Embryonic facial prominence (tissue), 1 donor: ENCODE results near the gene UBXN6.

Experiments
- DNase-seq: peaks from one replicate; pipeline ENCODE4 v3.0.0-alpha.2; 2016; ENCODE audit errors: extremely low spot score

UBXN6 gene

DNA sequence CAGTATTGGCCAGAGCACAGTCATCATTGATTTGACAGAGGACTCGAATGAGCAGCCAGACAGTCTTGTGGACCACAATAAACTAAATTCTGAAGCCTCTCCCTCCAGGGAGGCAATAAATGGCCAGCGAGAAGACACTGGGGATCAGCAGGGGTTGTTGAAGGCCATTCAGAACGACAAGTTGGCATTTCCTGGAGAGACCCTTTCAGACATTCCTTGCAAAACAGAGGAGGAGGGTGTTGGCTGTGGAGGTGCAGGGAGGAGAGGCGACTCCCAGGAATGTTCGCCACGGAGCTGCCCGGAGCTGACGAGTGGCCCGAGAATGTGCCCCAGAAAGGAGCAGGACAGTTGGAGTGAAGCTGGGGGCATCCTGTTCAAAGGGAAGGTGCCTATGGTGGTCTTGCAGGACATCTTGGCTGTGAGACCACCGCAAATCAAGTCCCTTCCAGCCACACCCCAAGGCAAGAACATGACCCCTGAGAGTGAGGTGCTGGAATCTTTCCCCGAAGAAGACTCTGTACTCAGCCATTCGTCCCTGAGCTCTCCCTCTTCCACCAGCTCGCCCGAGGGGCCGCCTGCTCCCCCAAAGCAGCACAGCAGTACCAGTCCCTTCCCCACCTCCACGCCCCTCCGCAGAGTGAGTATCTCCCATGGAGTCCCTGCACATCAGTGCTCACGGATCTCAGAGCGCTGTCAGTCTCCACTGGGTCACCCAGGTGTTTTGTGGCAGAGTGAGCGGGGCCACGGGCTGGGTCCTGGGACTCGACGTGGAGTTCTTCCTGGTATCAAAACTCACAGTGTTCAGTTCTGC lies 48.3 kb downstream of the UBXN6 start:
- DNase-seq, result no peak

DNA sequence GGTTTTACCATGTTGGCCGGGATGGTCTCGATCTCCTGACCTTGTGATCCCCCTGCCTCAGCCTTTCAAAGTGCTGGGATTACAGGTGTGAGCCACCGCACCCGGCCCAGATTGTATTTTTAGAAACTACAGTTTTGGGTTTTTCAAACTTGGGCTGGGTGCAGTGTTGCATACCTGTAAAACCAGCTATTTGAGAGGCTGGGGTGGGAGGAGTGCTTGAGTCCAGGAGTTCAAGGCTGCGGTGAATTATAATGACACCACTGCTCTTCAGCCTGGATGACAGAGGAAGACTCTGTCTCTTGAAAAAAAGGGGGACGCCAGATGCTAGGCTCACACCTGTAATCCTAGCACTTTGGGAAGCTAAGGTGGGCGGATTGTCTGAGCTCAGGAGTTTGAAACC lies 51.0 kb downstream of the UBXN6 start:
- no peak for DNase-seq

DNA sequence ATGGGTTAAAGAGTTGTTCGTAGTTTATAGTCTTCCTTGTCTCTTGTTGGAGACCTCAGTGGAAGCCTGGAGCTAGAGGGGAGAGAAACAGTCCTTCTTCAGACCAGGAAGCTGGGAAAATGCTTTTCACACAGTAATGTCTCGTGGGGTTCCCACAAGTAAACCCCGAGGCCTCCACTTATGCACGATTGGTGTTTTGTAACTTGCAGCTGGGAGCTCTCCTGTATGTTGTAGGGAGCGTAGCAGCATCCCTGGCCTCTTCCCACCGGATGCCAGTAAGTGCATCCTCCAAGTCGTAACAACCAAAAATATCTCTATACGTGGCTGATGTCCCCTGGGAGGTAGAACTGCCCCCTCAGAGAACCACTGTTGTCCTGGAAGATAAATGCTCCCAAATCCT lies 51.6 kb downstream of the UBXN6 start:
- DNase-seq, result no peak

DNA sequence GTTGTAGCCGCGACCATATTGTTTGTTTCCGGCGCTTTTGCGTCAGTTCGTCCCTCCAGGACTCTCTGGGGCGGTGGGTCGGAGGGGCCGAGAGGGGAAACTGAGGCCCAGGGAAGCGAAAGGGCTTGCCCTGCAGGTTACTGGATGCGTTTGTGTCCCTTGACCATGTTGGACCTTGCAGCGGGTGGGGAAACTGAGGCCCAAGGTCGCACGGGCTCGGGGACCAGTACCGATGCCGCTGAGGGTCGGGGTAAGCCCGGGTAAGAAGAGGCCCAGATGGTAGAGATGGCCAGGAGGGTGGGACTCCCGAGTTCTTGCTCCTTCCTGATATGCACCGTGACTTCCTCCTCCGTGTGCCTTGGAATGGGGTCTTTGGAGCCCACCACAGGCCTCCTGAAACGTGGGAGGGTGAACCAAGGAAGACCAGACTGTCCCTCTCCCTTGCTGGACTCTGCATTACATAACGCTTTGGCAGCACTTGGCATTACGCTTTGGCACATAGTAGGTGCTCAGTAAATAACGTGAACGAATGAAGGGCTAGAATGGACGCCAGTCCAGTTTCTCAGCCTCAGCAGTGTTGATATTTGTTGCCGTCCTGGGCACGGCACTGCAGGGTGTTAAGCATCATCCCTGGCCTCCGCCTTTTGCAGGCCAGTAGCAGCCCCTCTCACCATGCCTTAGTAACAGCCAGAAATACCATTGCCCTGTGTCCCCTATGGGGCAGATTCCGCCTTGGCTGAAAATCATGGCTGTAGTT lies 54.4 kb downstream of the UBXN6 start:
- no peak for DNase-seq

DNA sequence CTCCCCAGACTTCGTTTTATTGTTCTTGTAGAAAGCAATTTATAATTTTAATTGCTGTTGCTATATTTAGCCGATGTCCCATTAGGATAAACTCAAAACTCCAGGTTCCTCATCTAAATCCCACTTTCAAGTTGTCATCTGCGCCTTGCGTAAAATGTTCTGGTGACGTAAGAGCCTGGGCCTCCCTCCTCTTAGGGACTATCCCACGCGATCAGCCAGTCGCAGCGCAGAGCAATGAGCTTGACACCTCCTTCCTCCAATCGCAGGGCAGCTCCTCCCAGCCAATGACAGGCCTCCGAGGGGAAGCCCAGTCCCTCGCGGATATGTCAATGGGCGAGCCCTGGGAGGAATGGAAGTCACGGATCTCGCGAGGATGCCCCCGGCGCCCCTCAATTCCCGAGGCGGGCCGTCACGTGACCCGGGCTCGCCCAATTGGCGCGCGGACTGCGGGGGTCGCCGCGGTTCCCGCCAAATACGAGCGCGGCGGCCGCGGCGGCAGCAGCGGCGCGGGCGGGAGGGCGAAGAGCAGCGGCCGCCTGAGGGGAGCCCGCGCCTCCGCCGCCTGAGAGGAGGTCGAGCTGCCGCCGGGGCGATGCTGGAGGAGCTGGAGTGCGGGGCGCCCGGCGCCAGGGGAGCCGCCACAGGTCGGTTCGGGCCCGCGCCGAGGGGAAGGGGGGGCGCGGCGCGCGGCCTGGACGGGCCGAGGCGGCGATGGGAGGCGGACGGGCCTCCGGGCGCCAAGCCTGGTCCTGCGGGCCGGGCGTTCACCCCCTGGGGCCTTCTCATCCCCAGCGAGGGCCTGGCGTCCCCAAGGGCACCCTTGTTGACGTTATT lies 55.2 kb downstream of the UBXN6 start, which contains the start of gene CHAF1A:
TSS of gene CHAF1A (plus strand) at position 470 of the 834 bp plus-strand sequence. CDS start at position 593, 123 bp downstream.
- DNase-seq, result peak; percentile 99

DNA sequence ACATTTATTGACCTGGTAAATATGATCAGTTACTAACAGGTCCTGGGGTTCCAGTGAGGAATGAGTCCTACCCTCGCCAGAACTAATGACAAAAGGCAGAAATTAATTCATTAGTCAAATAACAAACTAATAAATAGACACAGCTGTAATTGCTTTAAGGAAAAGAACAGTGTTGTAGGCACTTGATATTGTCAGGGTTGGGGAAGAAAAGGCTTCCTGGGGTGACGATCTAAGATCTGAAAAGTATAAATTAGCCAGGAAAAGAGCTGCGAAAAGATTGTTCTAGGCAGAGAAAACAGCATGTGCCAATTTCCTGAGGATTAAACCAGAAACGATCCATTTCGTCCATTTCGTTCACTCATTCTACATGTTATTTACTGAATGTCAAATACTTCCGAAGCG lies 55.8 kb downstream of the UBXN6 start:
- no peak for DNase-seq

DNA sequence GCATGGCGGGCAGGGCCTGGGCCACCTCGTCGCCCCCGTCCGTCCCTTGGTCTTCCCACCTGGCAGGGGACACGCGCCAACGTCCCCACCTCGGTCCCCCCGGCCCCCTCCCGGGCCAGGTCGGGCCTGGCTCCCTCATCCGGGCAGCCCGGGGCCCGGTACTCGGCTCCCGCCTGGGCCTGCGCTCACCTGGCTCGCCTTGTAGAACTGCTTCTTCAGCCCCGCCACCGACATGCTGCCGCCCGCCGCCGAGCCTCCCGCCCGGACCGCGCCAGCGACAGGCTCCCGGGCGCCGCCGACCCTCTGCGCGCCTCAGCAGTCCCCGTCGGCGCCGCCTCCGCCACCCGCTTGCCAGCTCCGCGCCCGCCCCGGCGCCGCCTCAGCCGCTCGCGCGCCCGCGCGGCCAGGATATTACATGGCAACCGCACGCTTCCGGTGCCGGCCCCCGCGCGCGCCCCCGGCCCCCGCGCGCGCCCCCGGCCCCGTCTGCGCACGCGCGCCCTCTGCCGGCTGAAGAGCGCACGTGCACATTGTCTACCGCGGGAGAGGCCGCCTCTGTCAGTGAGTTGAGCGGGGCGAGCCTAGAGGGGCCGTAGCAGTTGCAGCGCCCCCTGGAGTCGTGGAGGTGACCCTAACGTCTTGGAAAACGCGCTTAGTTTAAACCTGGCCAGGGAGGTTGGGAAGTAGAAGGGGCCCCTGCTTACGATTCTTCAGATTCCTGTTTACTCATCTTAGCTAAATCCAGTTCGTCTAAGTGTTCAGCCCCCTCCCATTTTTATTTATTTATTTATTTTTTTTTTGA lies 57.3 kb downstream of the UBXN6 start, which contains the start of gene SH3GL1:
TSS of gene SH3GL1 (minus strand) at position 413 of the 802 bp plus-strand sequence. CDS start at position 234, 179 bp downstream.
- peak; percentile 92 for DNase-seq

DNA sequence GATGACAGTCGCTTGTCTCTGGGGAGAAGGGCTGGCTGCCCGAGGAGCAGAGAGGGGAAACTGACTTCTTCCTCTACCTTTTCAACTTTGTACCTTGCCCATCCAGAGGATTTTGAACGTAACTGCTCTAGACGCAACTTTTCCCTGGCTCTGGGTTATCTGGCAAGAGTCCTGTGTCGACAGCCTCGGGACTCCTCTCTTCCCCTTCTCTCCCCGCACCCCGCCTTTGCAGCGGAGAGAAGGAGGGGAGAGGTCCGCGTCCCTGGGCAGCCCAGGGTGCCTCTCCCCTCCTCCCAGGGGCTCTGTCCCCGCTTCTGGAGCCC lies 57.8 kb downstream of the UBXN6 start:
- DNase-seq, result no peak

DNA sequence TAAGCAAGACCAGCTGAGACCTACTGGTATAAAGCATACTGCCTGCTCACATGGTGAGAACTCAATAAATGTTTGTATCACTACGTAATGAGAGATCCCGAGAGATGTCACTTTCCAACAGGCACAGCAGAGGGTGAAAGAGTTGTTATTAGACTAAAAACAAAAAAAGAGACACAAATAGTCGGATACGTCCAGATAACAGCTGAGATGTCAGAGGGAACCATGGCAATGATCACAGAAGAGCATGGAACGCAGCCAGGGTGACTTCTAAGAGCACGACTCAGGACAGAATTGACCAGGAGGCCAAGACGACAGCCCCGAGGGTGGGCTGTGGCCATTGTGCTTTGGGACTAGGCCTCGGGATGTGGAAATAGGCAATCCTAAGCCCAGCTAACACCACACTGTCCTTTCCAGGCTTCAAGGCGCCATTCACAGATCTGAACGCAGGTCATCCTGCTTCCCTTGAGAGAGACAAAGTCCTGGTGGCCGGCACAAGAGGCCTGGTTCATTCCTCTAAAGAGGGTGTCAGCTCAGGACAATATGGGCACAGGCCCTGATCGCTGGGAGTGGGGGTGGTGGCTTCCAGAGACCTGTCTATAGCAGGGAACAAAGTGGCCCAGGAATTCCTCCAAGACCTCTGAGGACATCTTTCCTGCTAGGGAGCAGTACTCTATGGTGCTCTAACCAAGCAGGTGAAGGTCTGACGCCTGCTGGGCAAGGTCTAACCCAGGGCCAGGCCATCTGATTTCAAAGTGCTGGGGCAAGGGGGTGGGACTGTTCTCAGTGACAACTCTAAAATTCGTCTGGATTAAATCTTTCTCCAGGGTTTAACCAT lies 60.4 kb downstream of the UBXN6 start:
- no peak for DNase-seq
